PFSK-1 (cell line): Measurements from ENCODE around the gene TRIM31.

Experiments
- FOXP2 ChIP-seq: optimal IDR thresholded peaks from 2 replicates; pipeline ENCODE3; 2011; ENCODE audit warnings: borderline replicate concordance, control low read depth, inconsistent platforms; ENCODE audit not compliant: insufficient read depth; ENCODE audit errors: extremely low read length, extremely low read depth
- POLR2AphosphoS5 ChIP-seq: IDR thresholded peaks from 2 replicates; pipeline ENCODE4 v1.6.1; 2012; ENCODE audit warnings: low read depth, mild to moderate bottlenecking, control low read depth, low read length, moderate library complexity
- REST ChIP-seq, 2 experiments: IDR thresholded peaks; 2 replicates each; pipeline versions ENCODE4 v1.6.1 to v1.8.0; 2011 to 2012; ENCODE audit warnings: low read depth in 2 of 2, low read length in 2 of 2, control low read depth in 1 of 2, inconsistent platforms in 1 of 2, mild to moderate bottlenecking in 1 of 2, moderate library complexity in 1 of 2; ENCODE audit not compliant: insufficient read depth in 1 of 2
- SIN3A ChIP-seq: IDR thresholded peaks from 2 replicates; pipeline ENCODE4 v1.6.1; 2012; ENCODE audit warnings: mild to moderate bottlenecking, low read length, moderate library complexity, borderline replicate concordance; ENCODE audit not compliant: insufficient read depth
- TAF1 ChIP-seq: IDR thresholded peaks from 2 replicates; pipeline ENCODE4 v1.6.1; 2012; ENCODE audit warnings: low read length, control low read depth, borderline replicate concordance; ENCODE audit not compliant: insufficient read depth

GRCh38 chr6:30156774-30157173 is 43.9 kb upstream of the TRIM31 start:
- TF ChIP-seq REST (IDR thresholded peaks at IDR 0.05; ENCODE audit: insufficient read depth in 1 of 2, low read depth in 2 of 2, low read length in 2 of 2) = no peak
- no peak for TF ChIP-seq POLR2AphosphoS5
- TF ChIP-seq SIN3A = no peak
- TF ChIP-seq TAF1 = no peak
- TF ChIP-seq FOXP2 = no peak
